ENCODE results near the gene CRACR2B.

CRACR2B gene

GRCh38 chr11:815675-816432 lies 11.9 kb upstream of the CRACR2B start:
- no peak for DNase-seq (ENCODE audit: insufficient read length)
- FAIRE-seq: no peak
- TF ChIP-seq POLR2AphosphoS5 (IDR thresholded peaks at IDR 0.05; ENCODE audit: low read depth, low read length) (no peak; the same call in 1 of the 2 replicates), POLR2A (IDR thresholded peaks at IDR 0.05; ENCODE audit: low read depth, low read length) (no peak), TAF1 (IDR thresholded peaks at IDR 0.05; ENCODE audit: borderline replicate concordance, low read depth, low read length) (no peak)

GRCh38 chr11:816433-816779 lies 11.3 kb upstream of the CRACR2B start:
- TF ChIP-seq TAF1 (IDR thresholded peaks at IDR 0.05; ENCODE audit: borderline replicate concordance, low read depth, low read length) (no peak), POLR2AphosphoS5 (IDR thresholded peaks at IDR 0.05; ENCODE audit: low read depth, low read length) (no peak), POLR2A (IDR thresholded peaks at IDR 0.05; ENCODE audit: low read depth, low read length) (no peak)
- DNase-seq (ENCODE audit: insufficient read length) (no peak), FAIRE-seq (no peak)

- DNase-seq (ENCODE audit: insufficient read length) (no peak), FAIRE-seq (peak; percentile 44)
- TF ChIP-seq POLR2AphosphoS5 (IDR thresholded peaks at IDR 0.05; ENCODE audit: low read depth, low read length): no peak
- TF ChIP-seq TAF1 (IDR thresholded peaks at IDR 0.05; ENCODE audit: borderline replicate concordance, low read depth, low read length): no peak
- TF ChIP-seq POLR2A (IDR thresholded peaks at IDR 0.05; ENCODE audit: low read depth, low read length): no peak
Measured at GRCh38 chr11:818396-819128, 9.2 kb upstream of the CRACR2B start, which contains the start of gene PNPLA2. TSS of gene PNPLA2 (plus strand) at chr11:818914. CDS start at chr11:819719, 805 bp downstream.

GRCh38 chr11:819129-819931 lies 8.4 kb upstream of the CRACR2B start:
- peak; percentile 96 for DNase-seq (ENCODE audit: insufficient read length)
- TF ChIP-seq POLR2A (IDR thresholded peaks at IDR 0.05; ENCODE audit: low read depth, low read length) (peak; percentile 91), POLR2AphosphoS5 (IDR thresholded peaks at IDR 0.05; ENCODE audit: low read depth, low read length) (peak; percentile 67), TAF1 (IDR thresholded peaks at IDR 0.05; ENCODE audit: borderline replicate concordance, low read depth, low read length) (0 out of 2 replicates have a peak, but pooled peaks have one; percentile 59)
- FAIRE-seq: peak; percentile 98

- no peak for TF ChIP-seq TAF1 (IDR thresholded peaks at IDR 0.05; ENCODE audit: borderline replicate concordance, low read depth, low read length)
- TF ChIP-seq POLR2A (IDR thresholded peaks at IDR 0.05; ENCODE audit: low read depth, low read length): no peak
- TF ChIP-seq POLR2AphosphoS5 (IDR thresholded peaks at IDR 0.05; ENCODE audit: low read depth, low read length): no peak
- FAIRE-seq: no peak
- peak; percentile 95 for DNase-seq (ENCODE audit: insufficient read length)
Measured at GRCh38 chr11:819943-820649, 7.6 kb upstream of the CRACR2B start.

GRCh38 chr11:820655-821511 lies 6.8 kb upstream of the CRACR2B start:
- no peak for FAIRE-seq
- TF ChIP-seq TAF1 (IDR thresholded peaks at IDR 0.05; ENCODE audit: borderline replicate concordance, low read depth, low read length): no peak
- no peak for TF ChIP-seq POLR2A (IDR thresholded peaks at IDR 0.05; ENCODE audit: low read depth, low read length)
- TF ChIP-seq POLR2AphosphoS5 (IDR thresholded peaks at IDR 0.05; ENCODE audit: low read depth, low read length): no peak
- DNase-seq (ENCODE audit: insufficient read length): no peak

- TF ChIP-seq POLR2AphosphoS5 (IDR thresholded peaks at IDR 0.05; ENCODE audit: low read depth, low read length) (no peak), POLR2A (IDR thresholded peaks at IDR 0.05; ENCODE audit: low read depth, low read length) (no peak), TAF1 (IDR thresholded peaks at IDR 0.05; ENCODE audit: borderline replicate concordance, low read depth, low read length) (no peak)
- DNase-seq (ENCODE audit: insufficient read length): no peak
- FAIRE-seq: no peak
Measured at GRCh38 chr11:821512-822371, 6.0 kb upstream of the CRACR2B start.

- DNase-seq (ENCODE audit: insufficient read length) (no peak), FAIRE-seq (no peak)
- no peak for TF ChIP-seq TAF1 (IDR thresholded peaks at IDR 0.05; ENCODE audit: borderline replicate concordance, low read depth, low read length)
- no peak for TF ChIP-seq POLR2AphosphoS5 (IDR thresholded peaks at IDR 0.05; ENCODE audit: low read depth, low read length)
- no peak for TF ChIP-seq POLR2A (IDR thresholded peaks at IDR 0.05; ENCODE audit: low read depth, low read length)
Measured at GRCh38 chr11:823441-824291, 4.1 kb upstream of the CRACR2B start.
